Frontal cortex (tissue), 4 donors: Measurements from ENCODE around the gene OR2AT4. TPM values are rescaled to one million over a fixed set of nuclear protein-coding genes. Genes with fewer than 3 reads are reported as not detected.

Source experiments
- DNase-seq, 2 donors: peaks; one replicate each; pipeline ENCODE4 v3.0.0; 2012; ENCODE audit warnings: low spot score in 2 of 2
- FAIRE-seq: peaks from 2 replicates; lab custom pipeline; 2012; peaks lifted over from hg19 to GRCh38; lab: Jason Lieb, UNC
- total RNA-seq: library from RNA; depleted of rRNA; stranded (reverse); fragments of >200 nt; gene quantifications from one replicate; pipeline ENCODE4 v1.2.3, GENCODE V29; 2014
- donor health status: control.
- donor health status: control.
- donor health status: control.

The OR2AT4 gene
- total RNA-seq, 1 donor from 2014 or later: not detected

DNA sequence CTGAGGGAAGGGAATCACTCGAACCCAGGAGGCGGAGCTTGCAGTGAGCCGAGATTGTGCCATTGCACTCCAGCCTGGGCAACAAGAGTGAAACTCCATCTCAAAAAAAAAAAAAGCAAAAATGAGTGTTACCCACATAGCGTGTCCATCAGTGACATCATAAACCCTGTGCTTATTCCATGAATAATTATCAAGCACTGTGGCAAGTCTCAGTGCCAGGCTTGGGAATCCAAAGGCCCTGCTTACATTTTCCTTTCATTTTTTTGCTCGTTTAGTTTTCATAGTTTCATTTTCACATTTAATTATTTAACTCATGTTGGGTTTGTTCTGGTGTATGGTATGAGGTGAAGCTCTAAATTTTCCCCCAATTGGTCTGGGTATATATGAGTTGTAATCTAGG lies 61.4 kb downstream of the OR2AT4 start:
- no peak for DNase-seq
- FAIRE-seq: no peak

DNA sequence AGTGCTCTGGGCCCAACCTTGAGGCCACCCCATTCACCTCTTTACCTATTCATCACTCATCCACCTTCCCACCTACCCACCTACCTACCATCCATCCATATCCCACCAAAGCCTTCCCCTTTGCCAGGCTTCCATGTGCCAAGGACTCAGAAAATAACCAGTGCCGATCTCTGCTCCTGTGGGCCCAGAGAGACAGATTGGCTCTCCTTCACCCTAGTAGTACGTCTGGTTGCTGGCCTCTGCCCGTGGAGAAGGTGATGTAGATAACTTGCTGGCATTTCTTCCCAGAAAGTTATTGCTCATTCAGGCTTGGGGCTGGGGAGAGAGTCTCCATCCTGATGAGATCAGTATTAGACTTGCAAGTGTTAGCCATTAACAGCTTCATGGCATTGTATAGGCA lies 62.8 kb downstream of the OR2AT4 start:
- no peak for DNase-seq
- FAIRE-seq: no peak

DNA sequence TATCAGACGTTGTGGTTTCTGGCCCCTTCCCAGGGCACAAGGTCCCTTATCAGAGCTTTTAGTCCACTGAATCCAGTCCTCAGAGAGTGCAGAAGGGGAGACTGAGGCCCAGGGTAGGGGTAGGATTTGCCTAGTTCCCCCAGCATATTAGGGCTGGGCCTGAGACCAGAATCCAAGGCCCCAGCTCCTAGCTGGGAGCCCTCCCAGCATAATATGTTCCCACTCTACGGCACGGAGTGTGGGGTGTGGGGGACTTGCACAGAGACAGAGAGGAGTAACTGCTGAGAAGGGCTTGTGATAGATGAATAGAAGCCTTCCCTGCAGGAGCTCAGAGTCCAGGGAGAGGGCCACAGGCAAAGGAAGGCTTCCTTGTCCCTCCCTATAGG lies 64.1 kb downstream of the OR2AT4 start:
- no peak for FAIRE-seq
- no peak for DNase-seq

DNA sequence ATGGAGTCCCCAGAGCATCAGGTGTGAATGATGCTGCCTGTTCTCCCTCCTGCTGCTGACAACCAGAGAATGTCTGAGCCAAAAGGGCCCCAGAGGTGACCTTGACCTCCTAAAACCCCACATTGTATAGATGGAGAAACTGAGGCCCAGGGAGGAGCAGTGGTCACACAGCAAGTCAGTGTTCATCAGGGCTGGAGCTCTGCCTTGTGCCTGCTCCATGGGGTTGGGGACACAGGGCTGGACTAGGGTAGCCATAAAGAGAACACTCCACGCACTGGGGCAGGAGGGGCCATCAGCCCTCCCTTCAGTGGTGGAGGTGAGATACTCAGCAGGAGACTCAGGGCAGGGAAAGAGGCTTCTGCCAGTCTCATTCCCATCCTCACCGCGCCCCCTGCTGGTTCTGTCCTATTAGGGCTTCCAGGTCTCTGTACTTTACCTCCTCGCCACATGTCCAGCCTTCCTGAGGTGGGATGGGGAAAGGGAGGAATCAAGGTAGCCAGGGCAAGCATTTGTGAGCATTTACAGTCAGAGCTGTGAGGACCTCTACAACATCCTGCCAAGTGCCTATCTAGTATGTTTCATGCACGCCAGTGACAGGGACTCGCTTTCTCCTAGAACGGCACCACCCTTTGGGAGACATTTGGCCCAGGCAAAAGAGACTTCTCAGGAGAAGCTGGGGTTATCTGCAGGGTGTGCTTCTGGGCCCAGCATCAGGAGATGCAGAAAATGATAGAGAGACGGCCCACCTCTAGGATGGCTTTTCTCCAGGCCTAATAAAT lies 64.7 kb downstream of the OR2AT4 start:
- DNase-seq (peak in 1 of 2 donors; percentile 38), FAIRE-seq (no peak)

Other genes with a start within 250 kb of the OR2AT4 start
- 4.9 TPM for gene XRRA1, start 147.8 kb downstream of the OR2AT4 start, total RNA-seq
- gene SPCS2, start 147.6 kb downstream of the OR2AT4 start, total RNA-seq: 15.9 TPM
- gene NEU3, start 107.9 kb downstream of the OR2AT4 start, total RNA-seq: 15.1 TPM
- 5.7 TPM for gene SLCO2B1, start 54.2 kb upstream of the OR2AT4 start, total RNA-seq
- not detected for gene TPBGL, start 143.9 kb upstream of the OR2AT4 start, total RNA-seq